K562 (cell line): Measurements from ENCODE around the gene ANTXRL. TPM values are rescaled to one million over a fixed set of nuclear protein-coding genes. Genes with fewer than 3 reads are reported as not detected.

Source experiments
- ASH1L ChIP-seq: fragments of 450-650 bp; IDR thresholded peaks from 2 replicates; pipeline ENCODE4 v1.6.1; 2018; ENCODE audit warnings: borderline replicate concordance, mild to moderate bottlenecking, low read depth; ENCODE audit not compliant: partially characterized antibody
- FOXJ3 ChIP-seq: sonication (generic); formaldehyde crosslinking; IDR thresholded peaks from 2 replicates; pipeline ENCODE4 v1.4.0; 2020; ENCODE audit warnings: mild to moderate bottlenecking, missing genetic modification reagents
- RBM39 ChIP-seq: fragments of 200-400 bp; formaldehyde crosslinking; optimal IDR thresholded peaks from 2 replicates; pipeline ENCODE3; 2018; ENCODE audit warnings: low read depth, low read length
- TCF3 ChIP-seq: sonication (generic); formaldehyde crosslinking; IDR thresholded peaks from 2 replicates; pipeline ENCODE4 v1.4.0; 2020; ENCODE audit warnings: mild to moderate bottlenecking, missing genetic modification reagents
- polyA plus RNA-seq, 8 experiments: library from polyadenylated mRNA; depleted of rRNA in 4 of 8; stranded (reverse) in 5 of 8; unstranded in 3 of 8; fragments of >200 nt; fragmentation: Nextera tagmentation in 2 of 8; fragmentation: Illumina TruSeq in 1 of 8; extraction: Ambion mirVana in 2 of 8; extraction: Trizol in 1 of 8; gene quantifications; 2 replicates each; pipeline versions ENCODE4 v1.2.1 to v1.2.3, GENCODE V29; 2011 to 2014; ENCODE audit warnings: inconsistent platforms in 1 of 8, missing spikeins in 1 of 8
- total RNA-seq, 7 experiments: library from RNA; depleted of rRNA in 6 of 7; stranded (reverse); fragments of >200 nt in 6 of 7; fragmentation: Illumina TruSeq in 2 of 7; extraction: Trizol in 2 of 7; gene quantifications; 2 replicates each; pipeline versions ENCODE4 v1.2.1 to v1.2.3, GENCODE V29; 2011 to 2021; ENCODE audit warnings: low replicate concordance in 1 of 7
- TF ChIP-seq, protein P1 (sequence below): fragments of 450-650 bp; IDR thresholded peaks from 2 replicates; pipeline ENCODE4 v1.6.1; 2016
- TF ChIP-seq, protein P2 (sequence below): sonication (generic); IDR thresholded peaks from 2 replicates; pipeline ENCODE4 v1.6.1; 2016

The ANTXRL gene
- total and polyA plus RNA-seq, 9 of the 15 experiments (the other 6 are each of a cell fraction or from before 2014, with no cell fraction given) = not detected

DNA sequence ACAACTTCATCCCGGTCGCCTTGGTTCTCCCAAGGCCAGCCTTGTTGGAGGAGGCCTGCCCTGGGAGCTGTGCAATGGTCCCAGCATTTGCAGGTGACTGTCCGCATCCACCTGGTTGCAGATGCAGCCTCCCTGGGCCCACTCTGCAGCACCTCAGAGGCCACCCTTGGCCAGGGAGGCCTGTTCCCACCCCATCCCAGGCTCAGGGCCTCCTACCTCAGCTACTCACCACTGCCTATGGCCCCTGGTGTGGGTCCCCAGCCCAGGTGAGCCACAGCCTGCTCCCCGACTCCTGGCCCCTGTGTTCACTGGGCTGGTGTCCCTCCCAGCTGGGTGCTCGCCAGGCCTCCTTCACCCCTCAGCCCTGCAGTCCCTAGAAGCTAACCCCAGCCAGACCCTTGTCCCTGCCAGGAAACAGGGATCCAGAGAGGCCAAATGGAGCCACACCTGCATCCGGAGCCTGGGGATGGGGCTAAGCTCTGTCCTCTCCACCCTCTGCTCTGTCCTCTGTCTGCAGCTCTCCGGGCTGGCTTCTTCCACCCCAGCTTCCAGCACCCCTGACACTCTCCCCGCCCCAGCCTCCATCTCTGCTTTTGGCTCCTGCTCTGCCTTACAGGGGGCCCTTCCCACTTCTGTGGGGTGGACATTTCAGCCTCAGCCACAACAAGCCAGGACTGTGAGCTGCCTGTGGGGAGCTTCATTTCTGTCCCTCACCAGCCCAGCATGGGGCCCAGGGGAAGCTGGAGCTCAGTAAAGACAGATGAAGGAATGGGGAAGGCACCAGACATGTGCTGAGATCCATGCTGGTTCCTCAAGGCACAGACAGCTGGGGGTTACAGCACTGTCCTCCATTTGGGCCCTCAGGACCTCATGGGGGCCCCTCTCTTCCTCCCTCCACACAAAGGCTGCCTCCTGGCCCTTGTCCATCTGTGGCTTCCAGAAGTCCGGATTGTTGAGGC is 35.6 kb upstream of the ANTXRL start (continued):
- TF ChIP-seq RBM39 (no peak), FOXJ3 (no peak), TCF3 (no peak), ASH1L (no peak)
- TF ChIP-seq, protein P1, sequence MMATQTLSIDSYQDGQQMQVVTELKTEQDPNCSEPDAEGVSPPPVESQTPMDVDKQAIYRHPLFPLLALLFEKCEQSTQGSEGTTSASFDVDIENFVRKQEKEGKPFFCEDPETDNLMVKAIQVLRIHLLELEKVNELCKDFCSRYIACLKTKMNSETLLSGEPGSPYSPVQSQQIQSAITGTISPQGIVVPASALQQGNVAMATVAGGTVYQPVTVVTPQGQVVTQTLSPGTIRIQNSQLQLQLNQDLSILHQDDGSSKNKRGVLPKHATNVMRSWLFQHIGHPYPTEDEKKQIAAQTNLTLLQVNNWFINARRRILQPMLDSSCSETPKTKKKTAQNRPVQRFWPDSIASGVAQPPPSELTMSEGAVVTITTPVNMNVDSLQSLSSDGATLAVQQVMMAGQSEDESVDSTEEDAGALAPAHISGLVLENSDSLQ = no peak
- TF ChIP-seq, protein P2, sequence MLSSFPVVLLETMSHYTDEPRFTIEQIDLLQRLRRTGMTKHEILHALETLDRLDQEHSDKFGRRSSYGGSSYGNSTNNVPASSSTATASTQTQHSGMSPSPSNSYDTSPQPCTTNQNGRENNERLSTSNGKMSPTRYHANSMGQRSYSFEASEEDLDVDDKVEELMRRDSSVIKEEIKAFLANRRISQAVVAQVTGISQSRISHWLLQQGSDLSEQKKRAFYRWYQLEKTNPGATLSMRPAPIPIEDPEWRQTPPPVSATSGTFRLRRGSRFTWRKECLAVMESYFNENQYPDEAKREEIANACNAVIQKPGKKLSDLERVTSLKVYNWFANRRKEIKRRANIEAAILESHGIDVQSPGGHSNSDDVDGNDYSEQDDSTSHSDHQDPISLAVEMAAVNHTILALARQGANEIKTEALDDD = no peak
